Activated T-cell treated with anti-CD3 and anti-CD28 coated beads, Interleukin-2, amount 50 U/mL, for 24 hours (primary cell): ENCODE measurements around the gene CDH9.

Source experiments
- DNase-seq: peaks from one replicate; pipeline ENCODE4 v3.0.0-alpha.2; 2020
- H3K27ac Mint-ChIP-seq: 2 replicates; pipeline ENCODE4 v1.8.0; 2020; ENCODE audit warnings: mild to moderate bottlenecking, mixed read lengths
- H3K27me3 Mint-ChIP-seq: 2 replicates; pipeline ENCODE4 v1.8.0; 2020; ENCODE audit warnings: mixed read lengths
- H3K36me3 Mint-ChIP-seq: 2 replicates; pipeline ENCODE4 v1.8.0; 2020; ENCODE audit warnings: low read depth, mixed read lengths
- H3K4me1 Mint-ChIP-seq: 2 replicates; pipeline ENCODE4 v1.8.0; 2020; ENCODE audit warnings: low read depth, mixed read lengths
- H3K4me3 Mint-ChIP-seq: 2 replicates; pipeline ENCODE4 v1.8.0; 2020; ENCODE audit warnings: mild to moderate bottlenecking, moderate library complexity, mixed read lengths
- H3K9me3 Mint-ChIP-seq: 2 replicates; pipeline ENCODE4 v1.8.0; 2020; ENCODE audit warnings: mixed read lengths

CDH9 gene

DNA sequence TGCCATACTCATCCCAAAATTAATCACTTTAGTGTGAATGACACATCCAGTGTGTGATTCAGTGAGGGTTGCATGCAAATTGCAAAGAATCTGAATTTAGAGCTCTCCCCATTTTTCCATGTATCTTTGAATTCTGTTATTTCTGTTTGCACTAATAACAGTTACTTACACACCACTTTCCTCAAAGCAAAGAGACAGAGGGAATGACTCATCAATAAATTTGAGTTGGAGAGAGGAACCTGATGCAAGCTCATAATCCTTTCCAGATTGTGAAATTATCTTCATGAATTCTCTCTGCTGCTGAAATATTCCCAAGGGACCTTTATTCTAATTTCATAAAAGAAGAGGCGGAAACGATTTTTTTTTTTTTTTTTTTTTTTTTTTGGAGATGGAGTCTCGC, 204.8 kb downstream of the CDH9 start:
- no peaks in the 10 kb centered on the region for H3K4me1 Mint-ChIP-seq
- no peaks in the 10 kb centered on the region for H3K27me3 Mint-ChIP-seq
- peaks cover 23% of the 10 kb centered on the region for H3K9me3 Mint-ChIP-seq
- H3K27ac Mint-ChIP-seq: no peak overlapping the region
- H3K4me3 Mint-ChIP-seq: no peak overlapping the region
- no peak for DNase-seq
- H3K36me3 Mint-ChIP-seq: no peaks in the 10 kb centered on the region
